Esophagus squamous epithelium (tissue), 5 donors: ENCODE data around the gene PSMB10. TPM values are rescaled to one million over a fixed set of nuclear protein-coding genes. Genes with fewer than 3 reads are reported as not detected.

Experiments
- DNase-seq: peaks from one replicate; lab custom pipeline; 2025; lab: John Stamatoyannopoulos, UW
- H3K27ac ChIP-seq, 4 donors: fragments of 200-600 bp; sonication (generic); one replicate each; pipeline ENCODE4 v1.5.1; 2016 to 2019; ENCODE audit warnings: mild to moderate bottlenecking in 1 of 4
- H3K27me3 ChIP-seq, 4 donors: fragments of 200-600 bp; sonication (generic); 1 replicate in 3 of 4; 2 replicates in 1 of 4; pipeline versions ENCODE4 v1.5.1 to v1.6.0; 2017 to 2021; ENCODE audit warnings: antibody characterized with exemption in 1 of 4
- H3K36me3 ChIP-seq, 3 donors: fragments of 200-600 bp; sonication (generic); one replicate each; pipeline ENCODE4 v1.5.1; 2016 to 2019
- H3K4me1 ChIP-seq, 3 donors: fragments of 200-600 bp; sonication (generic); one replicate each; pipeline ENCODE4 v1.5.1; 2017 to 2019
- H3K4me3 ChIP-seq, 4 donors: fragments of 200-600 bp; sonication (generic); 1 replicate in 3 of 4; 2 replicates in 1 of 4; pipeline ENCODE4 v1.5.1; 2016 to 2019; ENCODE audit warnings: mild to moderate bottlenecking in 2 of 4, moderate library complexity in 1 of 4
- H3K9me3 ChIP-seq, 3 donors: fragments of 200-600 bp; sonication (generic); one replicate each; pipeline ENCODE4 v1.5.1; 2016 to 2019
- POLR2A ChIP-seq, 4 donors: fragments of 450-650 bp; IDR thresholded peaks; one replicate each; pipeline ENCODE4 v1.6.1; 2017; ENCODE audit warnings: antibody characterized with exemption in 4 of 4, mild to moderate bottlenecking in 4 of 4, moderate library complexity in 3 of 4
- WGBS, 2 donors: methylation state at CpG; one replicate each; pipeline ENCODE4 v1.1.5; 2018; 5-methylcytosine and 5-hydroxymethylcytosine counted together
- intact Hi-C: fragments of 100-400 bp; cut with DNase I; formaldehyde crosslinking; loops from one replicate; pipeline ENCODE4 v1.15.0; 2022
- total RNA-seq, 4 donors: library from RNA; depleted of rRNA; stranded (reverse); fragments of >200 nt; gene quantifications; one replicate each; pipeline ENCODE4 v1.1.0, GENCODE V29; 2016
- TF ChIP-seq, protein P1 (sequence below), 6 experiments: fragments of 450-650 bp in 4 of 6; fragments of 200-600 bp in 2 of 6; sonication (generic) in 2 of 6; IDR thresholded peaks; one replicate each; pipeline ENCODE4 v1.5.1; 2016 to 2019; ENCODE audit warnings: antibody characterized with exemption in 6 of 6, mild to moderate bottlenecking in 4 of 6, moderate library complexity in 4 of 6
- donor health status: DM: yes; HTN: yes; CAD: no.

PSMB10 gene
- total RNA-seq, 4 donors from 2014 or later, result 20.7 to 28.4 (median 25.3) TPM

- Histone ChIP-seq H3K27me3 (no peaks in the 10 kb centered on the region), H3K36me3 (peaks cover 0 to 53% (median 4%) of the 10 kb centered on the region in 3 donors), H3K4me1 (peaks cover 15 to 32% (median 22%) of the 10 kb centered on the region in 3 donors), H3K27ac (no peak overlapping the region), H3K4me3 (no peak overlapping the region), H3K9me3 (no peaks in the 10 kb centered on the region)
- DNase-seq, result no peak
- no peak for TF ChIP-seq POLR2A (IDR thresholded peaks at IDR 0.05)
- TF ChIP-seq, protein P1, sequence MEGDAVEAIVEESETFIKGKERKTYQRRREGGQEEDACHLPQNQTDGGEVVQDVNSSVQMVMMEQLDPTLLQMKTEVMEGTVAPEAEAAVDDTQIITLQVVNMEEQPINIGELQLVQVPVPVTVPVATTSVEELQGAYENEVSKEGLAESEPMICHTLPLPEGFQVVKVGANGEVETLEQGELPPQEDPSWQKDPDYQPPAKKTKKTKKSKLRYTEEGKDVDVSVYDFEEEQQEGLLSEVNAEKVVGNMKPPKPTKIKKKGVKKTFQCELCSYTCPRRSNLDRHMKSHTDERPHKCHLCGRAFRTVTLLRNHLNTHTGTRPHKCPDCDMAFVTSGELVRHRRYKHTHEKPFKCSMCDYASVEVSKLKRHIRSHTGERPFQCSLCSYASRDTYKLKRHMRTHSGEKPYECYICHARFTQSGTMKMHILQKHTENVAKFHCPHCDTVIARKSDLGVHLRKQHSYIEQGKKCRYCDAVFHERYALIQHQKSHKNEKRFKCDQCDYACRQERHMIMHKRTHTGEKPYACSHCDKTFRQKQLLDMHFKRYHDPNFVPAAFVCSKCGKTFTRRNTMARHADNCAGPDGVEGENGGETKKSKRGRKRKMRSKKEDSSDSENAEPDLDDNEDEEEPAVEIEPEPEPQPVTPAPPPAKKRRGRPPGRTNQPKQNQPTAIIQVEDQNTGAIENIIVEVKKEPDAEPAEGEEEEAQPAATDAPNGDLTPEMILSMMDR (IDR thresholded peaks at IDR 0.05), result no peak
- 29 to 69% methylated on average over 5 to 6 of the region's 7 CpGs for WGBS, 2 donors
- intact Hi-C loops, result no loop called here
Measured at GRCh38 chr16:67933805-67934204, 2.8 kb downstream of the PSMB10 start.

- no peak overlapping the region for H3K27ac ChIP-seq
Measured at GRCh38 chr16:67932462-67932840, 4.2 kb downstream of the PSMB10 start.

DNA sequence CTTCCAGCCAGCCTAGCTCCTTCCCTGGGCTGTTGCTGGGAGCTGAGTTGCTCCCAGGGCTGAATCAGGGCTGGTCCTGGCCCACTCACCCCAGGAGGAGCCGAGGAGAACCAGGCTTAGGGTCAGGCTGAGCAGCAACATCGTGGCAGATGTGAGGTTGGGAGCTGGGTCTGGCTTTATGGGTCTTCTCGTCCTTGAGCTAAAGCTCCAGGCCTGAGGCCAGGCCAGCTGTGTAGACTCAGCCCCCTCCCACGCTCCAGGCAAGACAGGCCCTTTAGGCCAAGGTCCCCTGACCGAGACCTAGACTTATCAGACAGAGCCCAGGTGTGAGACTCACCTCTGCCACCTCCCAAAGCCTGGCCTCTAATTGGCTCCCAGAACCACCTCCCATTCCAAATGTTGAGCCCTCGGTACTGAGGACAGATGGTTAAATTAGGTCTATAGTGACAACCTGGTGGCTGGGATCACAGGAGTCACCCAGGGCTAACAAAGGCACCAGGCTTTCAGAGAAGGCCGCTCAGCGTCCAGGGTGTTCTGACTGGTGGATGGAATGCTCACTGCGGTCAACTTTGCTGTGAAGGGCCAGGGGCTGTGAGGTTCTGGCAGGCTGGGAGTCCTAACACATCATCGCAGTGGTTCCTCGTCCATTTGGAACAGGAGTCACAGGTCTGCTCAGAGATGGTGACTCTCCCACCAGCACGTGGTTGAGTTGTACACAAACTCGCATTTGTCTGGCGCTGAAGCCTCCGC is 4.8 kb downstream of the PSMB10 start, which contains the start of gene CTRL:
CTRL (minus strand) TSS at position 151 of the 750 bp plus-strand sequence; CDS start at position 141, 10 bp downstream.
- 77 to 80% methylated on average over 2 to 6 of the region's 15 CpGs for WGBS, 2 donors
- Histone ChIP-seq H3K27me3 (no peaks in the 10 kb centered on the region), H3K4me3 (no peak within 1 kb of the TSS), H3K36me3 (peaks cover 4 to 72% (median 15%) of the 10 kb centered on the region in 3 donors), H3K9me3 (no peaks in the 10 kb centered on the region), H3K4me1 (peaks cover 11 to 28% (median 14%) of the 10 kb centered on the region in 3 donors), H3K27ac (no peak within 1 kb of the TSS)
- intact Hi-C loops, result no loop called here
- TF ChIP-seq, protein P1 (IDR thresholded peaks at IDR 0.05), result no peak
- TF ChIP-seq POLR2A (IDR thresholded peaks at IDR 0.05), result no peak
- no peak for DNase-seq

More at GRCh38 chr16:67932462-67932840, 4.2 kb downstream of the PSMB10 start:
- WGBS, 2 donors, result 70 to 100% methylated on average over 2 to 3 of the region's 4 CpGs
- no peaks in the 10 kb centered on the region for H3K9me3 ChIP-seq
- intact Hi-C loops, result no loop called here
- no peaks in the 10 kb centered on the region for H3K27me3 ChIP-seq
- H3K36me3 ChIP-seq, result peaks cover 4 to 67% (median 12%) of the 10 kb centered on the region in 3 donors
- peaks cover 15 to 33% (median 19%) of the 10 kb centered on the region in 3 donors for H3K4me1 ChIP-seq
- DNase-seq, result no peak
- TF ChIP-seq, protein P1 (IDR thresholded peaks at IDR 0.05), result no peak
- no peak for TF ChIP-seq POLR2A (IDR thresholded peaks at IDR 0.05)
- H3K4me3 ChIP-seq, result no peak overlapping the region

DNA sequence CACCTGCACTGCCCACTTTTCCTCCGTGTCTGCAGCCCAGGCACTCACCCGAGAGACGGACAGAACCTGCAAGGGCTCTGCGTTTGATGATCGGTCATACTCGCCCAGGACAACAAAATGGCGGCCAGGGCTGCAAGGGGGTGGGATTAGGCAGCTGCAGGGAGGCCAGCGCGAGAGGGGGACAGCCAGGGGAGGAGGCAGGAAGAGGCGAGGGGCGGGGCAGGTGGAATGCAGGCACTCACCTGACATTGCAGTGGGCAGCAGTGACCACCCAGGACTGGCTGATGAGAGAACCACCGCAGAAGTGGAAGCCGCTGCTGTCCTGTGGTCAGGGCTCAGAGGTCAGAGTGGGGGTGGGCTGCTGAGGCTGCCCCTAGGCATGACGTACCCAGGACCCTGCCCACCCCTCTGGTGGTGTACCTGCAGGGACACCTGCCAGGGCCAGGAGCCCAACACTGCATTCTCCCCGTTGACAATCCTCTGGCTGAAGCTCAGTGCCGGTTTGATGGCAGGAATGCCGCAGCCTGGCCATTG is 5.9 kb downstream of the PSMB10 start:
- Histone ChIP-seq H3K27ac (no peak overlapping the region), H3K36me3 (peaks cover 4 to 78% (median 15%) of the 10 kb centered on the region in 3 donors), H3K4me1 (peaks cover 9 to 37% (median 17%) of the 10 kb centered on the region in 3 donors), H3K4me3 (no peak overlapping the region), H3K27me3 (no peaks in the 10 kb centered on the region), H3K9me3 (no peaks in the 10 kb centered on the region)
- intact Hi-C loops, result no loop called here
- TF ChIP-seq POLR2A (IDR thresholded peaks at IDR 0.05), result no peak
- TF ChIP-seq, protein P1 (IDR thresholded peaks at IDR 0.05), result no peak
- 83 to 87% methylated on average over 6 to 8 of the region's 17 CpGs for WGBS, 2 donors
- DNase-seq, result no peak

DNA sequence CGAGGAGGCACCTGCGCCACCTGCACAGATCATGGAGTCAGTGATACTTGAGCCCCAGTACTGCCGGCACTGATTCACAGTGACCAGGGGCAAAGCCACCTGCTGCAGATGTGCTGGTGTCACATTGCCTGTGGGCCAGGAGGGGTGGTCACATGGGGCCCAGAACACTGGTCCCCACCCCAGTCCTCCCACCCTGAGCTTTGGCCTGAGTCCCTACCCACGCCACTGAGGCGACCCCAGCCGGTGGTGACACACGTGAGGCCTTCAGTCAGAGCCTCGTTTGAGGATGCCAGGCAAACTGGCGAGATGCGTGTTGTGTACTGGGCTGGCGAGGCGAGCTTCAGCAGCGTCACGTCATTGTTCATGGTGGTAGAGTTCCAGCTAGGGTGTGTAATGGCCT is 6.5 kb downstream of the PSMB10 start:
- no peak for DNase-seq
- TF ChIP-seq POLR2A (IDR thresholded peaks at IDR 0.05), result no peak
- TF ChIP-seq, protein P1 (IDR thresholded peaks at IDR 0.05), result no peak
- H3K4me1 ChIP-seq, result peaks cover 6 to 35% (median 14%) of the 10 kb centered on the region in 3 donors
- peaks cover 4 to 78% (median 15%) of the 10 kb centered on the region in 3 donors for H3K36me3 ChIP-seq
- no peaks in the 10 kb centered on the region for H3K27me3 ChIP-seq
- H3K9me3 ChIP-seq, result no peaks in the 10 kb centered on the region
- intact Hi-C loops, result no loop called here
- H3K4me3 ChIP-seq, result no peak overlapping the region
- WGBS, 2 donors, result 89 to 91% methylated on average over 9 to 12 of the region's 14 CpGs
- no peak overlapping the region for H3K27ac ChIP-seq
